ENCODE results near the gene ZBTB16.

ZBTB16 gene

GRCh38 chr11:114155116-114155515 lies 95.6 kb downstream of the ZBTB16 start:
- Histone ChIP-seq H3K36me3 (ENCODE audit: control insufficient read depth, insufficient read depth, low read length) (no peaks in the 10 kb centered on the region), H3K9me3 (ENCODE audit: control insufficient read depth, insufficient read depth, low read length) (no peaks in the 10 kb centered on the region), H3K27ac (ENCODE audit: low read depth, low read length) (no peak overlapping the region), H3K4me3 (ENCODE audit: low read depth, low read length) (no peak overlapping the region), H3K9ac (ENCODE audit: low read depth, low read length) (no peak overlapping the region), H3K4me1 (ENCODE audit: control insufficient read depth, insufficient read depth, low read length) (peaks cover 4% of the 10 kb centered on the region), H3K27me3 (ENCODE audit: control insufficient read depth, insufficient read depth, low read length) (peaks cover 3% of the 10 kb centered on the region; the same call in 1 of the 2 replicates)

DNA sequence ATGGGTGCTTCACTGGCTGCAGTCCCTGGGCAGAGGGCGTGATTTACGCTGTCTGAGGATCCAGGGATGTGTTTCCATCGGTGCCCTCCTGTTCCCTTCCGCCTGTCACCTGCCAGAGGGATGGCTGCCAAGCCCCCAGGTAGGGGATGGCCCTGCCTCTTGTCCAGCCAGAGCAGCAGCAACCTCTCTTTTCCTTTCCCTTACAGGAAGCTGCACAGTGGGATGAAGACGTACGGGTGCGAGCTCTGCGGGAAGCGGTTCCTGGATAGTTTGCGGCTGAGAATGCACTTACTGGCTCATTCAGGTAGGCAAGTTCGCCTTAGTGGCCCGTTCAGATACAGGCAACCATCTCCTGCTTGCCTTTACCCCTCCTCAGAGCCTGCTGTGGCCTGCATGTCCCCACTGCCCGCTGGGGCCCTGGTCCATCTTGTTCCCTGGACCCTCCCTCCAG lies 96.6 kb downstream of the ZBTB16 start:
- H3K4me1 ChIP-seq (ENCODE audit: control insufficient read depth, insufficient read depth, low read length) = peaks cover 9% of the 10 kb centered on the region
- H3K27me3 ChIP-seq (ENCODE audit: control insufficient read depth, insufficient read depth, low read length) = peaks cover 3% of the 10 kb centered on the region; the same call in 1 of the 2 replicates
- no peak overlapping the region for H3K9ac ChIP-seq (ENCODE audit: low read depth, low read length)
- H3K27ac ChIP-seq (ENCODE audit: low read depth, low read length) = no peak overlapping the region
- no peaks in the 10 kb centered on the region for H3K36me3 ChIP-seq (ENCODE audit: control insufficient read depth, insufficient read depth, low read length)
- H3K4me3 ChIP-seq (ENCODE audit: low read depth, low read length) = no peak overlapping the region
- no peaks in the 10 kb centered on the region for H3K9me3 ChIP-seq (ENCODE audit: control insufficient read depth, insufficient read depth, low read length)

GRCh38 chr11:114156782-114157181 lies 97.3 kb downstream of the ZBTB16 start:
- H3K4me1 ChIP-seq (ENCODE audit: control insufficient read depth, insufficient read depth, low read length) = peaks cover 9% of the 10 kb centered on the region
- H3K9me3 ChIP-seq (ENCODE audit: control insufficient read depth, insufficient read depth, low read length) = no peaks in the 10 kb centered on the region
- no peak overlapping the region for H3K4me3 ChIP-seq (ENCODE audit: low read depth, low read length)
- H3K9ac ChIP-seq (ENCODE audit: low read depth, low read length) = no peak overlapping the region
- no peaks in the 10 kb centered on the region for H3K36me3 ChIP-seq (ENCODE audit: control insufficient read depth, insufficient read depth, low read length)
- H3K27me3 ChIP-seq (ENCODE audit: control insufficient read depth, insufficient read depth, low read length) = peaks cover 3% of the 10 kb centered on the region; the same call in 1 of the 2 replicates
- H3K27ac ChIP-seq (ENCODE audit: low read depth, low read length) = no peak overlapping the region

DNA sequence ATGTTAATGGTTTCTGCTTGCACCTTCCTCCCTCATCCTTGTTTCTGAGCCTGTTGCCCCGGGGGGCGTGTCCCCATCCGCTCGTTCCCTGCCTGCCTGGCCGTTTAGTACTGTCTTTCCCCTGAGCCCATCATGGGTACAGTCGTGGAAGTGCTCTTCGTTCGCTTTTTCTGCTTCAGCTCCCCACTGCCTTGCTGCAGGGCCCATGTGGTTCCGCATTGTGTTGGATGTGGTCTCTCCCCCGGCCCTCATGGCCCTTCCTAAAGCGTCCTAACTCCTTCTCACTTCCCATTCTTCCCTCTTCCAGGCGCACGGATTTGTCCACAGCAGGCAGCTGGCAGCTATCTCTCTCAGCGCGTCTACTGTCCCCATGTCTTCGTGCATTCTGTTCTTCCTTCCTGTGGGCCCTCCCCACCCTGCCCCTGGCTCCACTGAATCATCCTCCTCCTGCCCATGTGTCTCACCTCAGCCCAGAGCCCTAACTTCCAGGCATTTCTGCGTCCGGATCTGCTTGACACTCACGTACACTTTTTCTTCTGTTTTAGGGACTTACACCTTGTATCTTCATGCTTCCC lies 98.1 kb downstream of the ZBTB16 start:
- Histone ChIP-seq H3K9me3 (ENCODE audit: control insufficient read depth, insufficient read depth, low read length) (no peaks in the 10 kb centered on the region), H3K9ac (ENCODE audit: low read depth, low read length) (no peak overlapping the region), H3K36me3 (ENCODE audit: control insufficient read depth, insufficient read depth, low read length) (no peaks in the 10 kb centered on the region), H3K4me3 (ENCODE audit: low read depth, low read length) (no peak overlapping the region), H3K4me1 (ENCODE audit: control insufficient read depth, insufficient read depth, low read length) (peaks cover 9% of the 10 kb centered on the region), H3K27ac (ENCODE audit: low read depth, low read length) (no peak overlapping the region), H3K27me3 (ENCODE audit: control insufficient read depth, insufficient read depth, low read length) (no peaks in the 10 kb centered on the region)

DNA sequence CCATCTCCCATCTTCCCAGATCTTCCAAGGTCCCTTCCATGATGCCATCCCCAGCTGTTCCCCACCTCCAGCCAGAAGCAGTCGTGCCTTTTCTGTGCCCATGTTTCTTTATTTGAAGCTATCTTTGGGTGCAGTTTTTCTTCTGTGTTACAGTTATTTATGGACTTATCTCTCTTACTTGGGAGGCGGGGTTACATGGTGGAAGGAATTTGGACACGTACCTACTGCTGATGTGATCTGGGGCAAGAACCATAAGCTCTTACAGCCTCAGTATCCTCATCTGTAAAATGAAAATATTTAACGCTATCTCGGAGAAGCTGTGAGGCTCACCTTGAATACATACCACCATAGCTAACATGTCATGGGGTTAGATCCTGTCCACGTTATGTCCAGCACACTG lies 98.9 kb downstream of the ZBTB16 start:
- H3K9ac ChIP-seq (ENCODE audit: low read depth, low read length) = no peak overlapping the region
- no peak overlapping the region for H3K27ac ChIP-seq (ENCODE audit: low read depth, low read length)
- no peak overlapping the region for H3K4me3 ChIP-seq (ENCODE audit: low read depth, low read length)
- no peaks in the 10 kb centered on the region for H3K9me3 ChIP-seq (ENCODE audit: control insufficient read depth, insufficient read depth, low read length)
- H3K4me1 ChIP-seq (ENCODE audit: control insufficient read depth, insufficient read depth, low read length) = peaks cover 9% of the 10 kb centered on the region
- H3K27me3 ChIP-seq (ENCODE audit: control insufficient read depth, insufficient read depth, low read length) = no peaks in the 10 kb centered on the region
- H3K36me3 ChIP-seq (ENCODE audit: control insufficient read depth, insufficient read depth, low read length) = no peaks in the 10 kb centered on the region

DNA sequence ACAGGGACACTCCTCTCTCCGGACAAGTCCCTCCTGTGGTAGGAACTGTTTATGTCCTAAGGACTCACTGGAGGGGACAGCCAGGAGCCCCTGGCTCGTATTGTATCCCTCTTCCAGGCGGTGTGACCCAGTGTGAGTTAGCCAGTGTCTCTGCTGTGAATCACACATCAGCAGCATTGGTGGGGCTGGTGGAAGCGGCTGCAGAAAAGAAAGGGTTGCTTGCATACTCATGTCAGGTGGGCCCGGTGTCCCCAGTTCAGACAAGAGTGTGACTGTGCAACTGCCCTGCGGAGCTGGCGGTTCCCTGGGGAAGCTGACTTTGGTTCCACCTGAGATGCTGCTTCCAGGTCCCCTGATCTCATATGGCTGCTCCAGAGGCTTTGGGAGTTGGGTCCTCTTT lies 99.4 kb downstream of the ZBTB16 start:
- Histone ChIP-seq H3K9ac (ENCODE audit: low read depth, low read length) (no peak overlapping the region), H3K27me3 (ENCODE audit: control insufficient read depth, insufficient read depth, low read length) (no peaks in the 10 kb centered on the region), H3K27ac (ENCODE audit: low read depth, low read length) (no peak overlapping the region), H3K36me3 (ENCODE audit: control insufficient read depth, insufficient read depth, low read length) (no peaks in the 10 kb centered on the region), H3K9me3 (ENCODE audit: control insufficient read depth, insufficient read depth, low read length) (no peaks in the 10 kb centered on the region), H3K4me1 (ENCODE audit: control insufficient read depth, insufficient read depth, low read length) (peaks cover 9% of the 10 kb centered on the region), H3K4me3 (ENCODE audit: low read depth, low read length) (no peak overlapping the region)

- no peaks in the 10 kb centered on the region for H3K27me3 ChIP-seq (ENCODE audit: control insufficient read depth, insufficient read depth, low read length)
- H3K9ac ChIP-seq (ENCODE audit: low read depth, low read length) = no peak overlapping the region
- H3K9me3 ChIP-seq (ENCODE audit: control insufficient read depth, insufficient read depth, low read length) = no peaks in the 10 kb centered on the region
- H3K4me3 ChIP-seq (ENCODE audit: low read depth, low read length) = no peak overlapping the region
- H3K4me1 ChIP-seq (ENCODE audit: control insufficient read depth, insufficient read depth, low read length) = peaks cover 9% of the 10 kb centered on the region
- H3K36me3 ChIP-seq (ENCODE audit: control insufficient read depth, insufficient read depth, low read length) = no peaks in the 10 kb centered on the region
- no peak overlapping the region for H3K27ac ChIP-seq (ENCODE audit: low read depth, low read length)
Observed at GRCh38 chr11:114159320-114159719, 99.8 kb downstream of the ZBTB16 start.

- no peak overlapping the region for H3K27ac ChIP-seq (ENCODE audit: low read depth, low read length)
- no peaks in the 10 kb centered on the region for H3K36me3 ChIP-seq (ENCODE audit: control insufficient read depth, insufficient read depth, low read length)
- H3K27me3 ChIP-seq (ENCODE audit: control insufficient read depth, insufficient read depth, low read length) = no peaks in the 10 kb centered on the region
- no peak overlapping the region for H3K4me3 ChIP-seq (ENCODE audit: low read depth, low read length)
- H3K9ac ChIP-seq (ENCODE audit: low read depth, low read length) = no peak overlapping the region
- no peaks in the 10 kb centered on the region for H3K9me3 ChIP-seq (ENCODE audit: control insufficient read depth, insufficient read depth, low read length)
- H3K4me1 ChIP-seq (ENCODE audit: control insufficient read depth, insufficient read depth, low read length) = peaks cover 9% of the 10 kb centered on the region
Observed at GRCh38 chr11:114159802-114160632, 100.5 kb downstream of the ZBTB16 start.

- Histone ChIP-seq H3K36me3 (ENCODE audit: control insufficient read depth, insufficient read depth, low read length) (no peaks in the 10 kb centered on the region), H3K4me3 (ENCODE audit: low read depth, low read length) (no peak overlapping the region), H3K4me1 (ENCODE audit: control insufficient read depth, insufficient read depth, low read length) (peaks cover 9% of the 10 kb centered on the region), H3K27ac (ENCODE audit: low read depth, low read length) (no peak overlapping the region), H3K27me3 (ENCODE audit: control insufficient read depth, insufficient read depth, low read length) (no peaks in the 10 kb centered on the region), H3K9me3 (ENCODE audit: control insufficient read depth, insufficient read depth, low read length) (no peaks in the 10 kb centered on the region), H3K9ac (ENCODE audit: low read depth, low read length) (no peak overlapping the region)
Observed at GRCh38 chr11:114160894-114161293, 101.4 kb downstream of the ZBTB16 start.

- H3K36me3 ChIP-seq (ENCODE audit: control insufficient read depth, insufficient read depth, low read length) = no peaks in the 10 kb centered on the region
- H3K9me3 ChIP-seq (ENCODE audit: control insufficient read depth, insufficient read depth, low read length) = no peaks in the 10 kb centered on the region
- no peak overlapping the region for H3K27ac ChIP-seq (ENCODE audit: low read depth, low read length)
- no peak overlapping the region for H3K4me3 ChIP-seq (ENCODE audit: low read depth, low read length)
- H3K9ac ChIP-seq (ENCODE audit: low read depth, low read length) = no peak overlapping the region
- H3K4me1 ChIP-seq (ENCODE audit: control insufficient read depth, insufficient read depth, low read length) = peaks cover 9% of the 10 kb centered on the region
- no peaks in the 10 kb centered on the region for H3K27me3 ChIP-seq (ENCODE audit: control insufficient read depth, insufficient read depth, low read length)
Observed at GRCh38 chr11:114161486-114162250, 102.2 kb downstream of the ZBTB16 start.

GRCh38 chr11:114162719-114163123 lies 103.2 kb downstream of the ZBTB16 start:
- H3K4me3 ChIP-seq (ENCODE audit: low read depth, low read length) = no peak overlapping the region
- H3K9me3 ChIP-seq (ENCODE audit: control insufficient read depth, insufficient read depth, low read length) = no peaks in the 10 kb centered on the region
- H3K36me3 ChIP-seq (ENCODE audit: control insufficient read depth, insufficient read depth, low read length) = no peaks in the 10 kb centered on the region
- no peak overlapping the region for H3K9ac ChIP-seq (ENCODE audit: low read depth, low read length)
- H3K27ac ChIP-seq (ENCODE audit: low read depth, low read length) = no peak overlapping the region
- peaks cover 9% of the 10 kb centered on the region for H3K4me1 ChIP-seq (ENCODE audit: control insufficient read depth, insufficient read depth, low read length)
- H3K27me3 ChIP-seq (ENCODE audit: control insufficient read depth, insufficient read depth, low read length) = no peaks in the 10 kb centered on the region
